Epidermal melanocyte (primary cell): ENCODE data around the gene FNDC11.

ENCODE experiments used
- DNase-seq: peaks from one replicate; pipeline ENCODE4 v3.0.0; 2011; ENCODE audit warnings: low spot score; ENCODE audit not compliant: insufficient read length

Gene FNDC11

DNA sequence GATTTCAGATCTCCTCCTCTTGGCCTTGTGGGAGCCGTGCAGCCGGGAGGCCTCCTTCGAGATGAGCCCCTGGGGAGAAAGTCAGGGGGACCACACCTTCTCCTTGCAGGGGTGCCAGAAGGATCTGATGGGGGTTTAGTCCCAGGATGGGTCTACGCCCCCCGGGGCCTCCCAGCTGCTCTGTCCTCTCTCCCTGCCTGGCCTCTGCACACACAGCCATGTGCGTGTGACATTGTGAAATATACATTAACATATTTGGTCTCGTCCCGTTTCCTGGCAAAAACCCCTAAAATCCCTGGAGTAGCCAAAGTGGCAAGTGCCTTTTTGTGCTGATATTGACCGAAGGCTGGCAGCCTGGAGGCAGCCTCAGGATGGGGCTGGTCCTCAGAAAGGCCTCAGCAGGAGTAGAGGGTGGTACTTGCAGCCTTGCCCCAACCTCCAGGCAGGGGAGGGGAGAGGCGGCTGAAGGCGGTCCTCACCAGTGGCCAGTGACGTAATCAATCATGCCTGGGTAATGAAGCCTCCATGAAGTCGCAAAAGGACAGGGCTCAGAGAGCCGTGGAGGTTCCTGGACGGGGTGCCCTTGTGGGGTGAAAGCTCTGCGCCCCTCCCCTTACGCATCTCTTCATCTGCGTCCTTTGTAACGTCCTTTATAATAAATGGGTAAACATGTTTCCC, 25.2 kb downstream of the FNDC11 start:
- no peak for DNase-seq

DNA sequence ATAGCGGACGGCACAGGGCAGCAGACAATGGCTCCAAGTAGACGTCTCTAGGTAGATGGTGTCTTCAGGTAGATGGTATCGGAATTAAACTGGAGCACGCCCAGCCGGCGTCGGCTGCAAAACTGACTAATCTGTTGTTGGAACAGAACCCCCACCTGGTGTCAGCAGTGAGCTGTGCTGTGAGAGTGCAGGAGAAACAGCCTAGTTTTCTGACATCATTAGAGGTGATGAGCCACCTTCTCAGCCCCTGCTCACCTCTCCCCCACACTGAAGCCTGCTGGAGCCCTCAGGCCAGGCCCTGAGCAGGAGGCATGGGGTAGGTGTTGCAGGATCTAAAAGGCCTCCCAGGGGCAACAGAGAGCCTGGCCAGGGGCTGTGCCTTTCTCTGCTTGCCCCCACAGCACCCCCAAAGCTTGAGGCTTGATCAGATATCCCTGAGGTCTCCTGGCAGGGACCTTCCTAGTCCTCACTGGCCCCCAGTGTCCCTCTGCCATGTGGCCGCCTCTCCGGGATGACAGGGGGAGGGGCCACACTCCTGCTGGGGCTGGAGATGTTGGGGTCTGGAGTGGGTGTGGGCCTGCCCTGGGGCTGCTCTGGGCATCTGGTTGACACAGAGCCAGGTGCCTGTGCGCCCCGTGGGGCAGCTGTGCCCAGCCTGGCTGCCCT, 27.0 kb downstream of the FNDC11 start:
- DNase-seq = no peak

DNA sequence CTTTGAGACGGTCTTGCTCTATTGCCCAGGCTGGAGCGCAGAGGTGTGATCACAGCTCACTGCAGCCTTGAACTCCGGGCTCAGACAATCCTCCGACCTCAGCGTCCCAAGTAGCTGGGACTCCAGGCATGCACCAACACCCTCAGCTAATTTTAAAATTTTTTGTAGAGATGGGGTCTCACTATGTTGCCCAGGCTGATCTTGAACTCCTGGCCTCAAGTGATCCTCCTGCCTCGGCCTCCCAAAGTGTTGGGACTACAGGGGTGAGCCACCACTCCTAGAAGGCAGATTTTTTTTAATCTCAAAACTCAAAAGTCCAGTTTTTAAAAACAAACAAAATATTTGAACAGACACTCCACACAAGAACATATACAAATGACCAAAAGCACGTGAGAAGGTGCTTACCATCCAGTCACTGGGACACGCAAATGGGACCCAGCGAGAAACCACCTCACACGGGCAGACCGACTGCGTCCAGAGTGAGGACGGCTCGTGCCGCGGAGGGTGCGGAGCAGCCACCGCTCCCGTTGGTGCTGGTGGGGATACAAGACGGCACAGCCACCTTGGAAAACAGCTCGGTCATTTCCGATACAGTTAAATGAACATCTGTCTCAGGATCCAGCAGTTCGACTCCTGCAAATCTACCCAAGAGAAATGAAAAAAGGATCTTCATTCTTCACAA, 28.6 kb downstream of the FNDC11 start:
- DNase-seq = no peak

DNA sequence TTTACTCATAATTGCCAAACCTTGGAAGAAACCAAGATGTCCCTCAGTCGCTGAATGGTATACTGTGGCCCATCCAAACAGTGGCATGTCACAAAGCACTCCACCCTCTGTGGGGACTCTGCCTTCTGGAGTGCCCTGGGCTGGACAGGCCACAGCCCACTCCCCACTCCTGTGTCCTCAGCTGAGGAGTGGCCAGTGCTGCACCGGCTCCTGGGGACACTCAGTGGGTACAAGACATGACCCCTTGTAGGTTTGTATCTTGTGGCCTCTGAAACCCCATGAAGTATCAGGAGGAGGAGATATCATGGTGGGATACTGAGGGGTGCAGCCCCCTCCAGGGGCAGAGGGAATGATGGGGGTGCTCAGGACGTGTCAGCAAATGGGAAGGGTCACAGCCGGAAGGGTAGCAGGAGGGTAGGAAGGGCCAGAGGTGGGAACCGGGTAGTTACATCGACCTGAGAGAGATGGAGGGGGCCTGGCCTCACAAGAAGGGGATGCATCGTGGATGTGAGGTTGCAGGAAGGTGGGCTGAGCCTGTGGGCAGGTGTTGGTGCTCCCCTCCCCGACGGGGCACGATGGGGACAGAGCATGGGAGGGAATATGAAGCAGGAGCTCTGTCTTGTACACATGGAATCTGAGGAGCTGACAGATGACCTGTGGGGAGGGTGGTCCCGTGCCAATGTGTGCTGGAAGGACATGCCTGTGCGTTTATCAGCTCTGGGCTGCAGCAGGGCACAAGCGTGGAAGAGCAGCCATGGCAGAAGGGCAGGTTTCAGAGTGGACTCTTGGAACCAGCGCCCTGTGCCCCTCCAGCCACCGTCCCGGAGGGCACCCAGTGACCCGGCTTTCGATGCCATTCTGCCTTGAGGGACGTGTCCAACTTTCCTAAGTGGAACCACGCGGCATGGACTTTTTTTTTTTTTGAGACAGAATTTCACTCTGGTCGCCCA, 31.9 kb downstream of the FNDC11 start:
- DNase-seq = no peak

DNA sequence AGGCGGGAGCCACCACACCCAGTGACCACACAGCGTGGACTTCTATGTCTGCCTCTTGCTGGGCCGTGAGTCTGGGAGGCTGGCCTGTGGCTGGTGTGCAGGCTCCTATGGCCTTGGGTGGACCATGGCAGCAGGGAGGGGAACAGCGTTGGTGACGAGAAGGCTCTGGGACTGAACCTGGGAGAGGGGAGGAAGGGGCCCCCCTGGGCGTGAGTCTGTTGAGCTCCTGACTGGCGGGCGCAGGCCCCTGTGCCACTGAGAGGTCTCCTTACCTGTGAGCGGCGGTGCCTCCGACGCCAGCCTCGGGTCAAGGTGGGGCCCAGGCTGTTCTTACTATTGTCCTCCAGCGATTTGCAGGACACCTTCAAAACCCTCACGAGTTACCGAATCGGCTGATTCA, 32.8 kb downstream of the FNDC11 start:
- no peak for DNase-seq

DNA sequence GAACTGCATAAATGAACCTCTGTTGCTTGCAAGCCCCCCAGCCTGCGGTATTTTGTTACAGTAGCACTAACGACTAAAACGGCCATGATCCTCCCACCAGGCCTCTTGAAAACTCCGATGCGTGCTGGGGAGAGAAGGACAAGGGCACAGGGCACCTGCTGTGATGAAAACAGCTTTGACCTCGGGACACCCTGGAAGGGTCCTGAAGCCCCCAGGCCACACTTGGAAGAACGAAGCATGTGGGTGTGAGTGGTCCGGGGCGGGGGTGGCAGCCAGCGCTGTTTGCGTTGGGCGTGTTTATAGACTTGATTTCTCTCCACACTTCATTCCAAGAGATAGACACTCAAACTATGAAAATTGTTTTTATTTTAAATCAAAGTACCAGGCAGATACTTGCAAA, 33.3 kb downstream of the FNDC11 start:
- no peak for DNase-seq

DNA sequence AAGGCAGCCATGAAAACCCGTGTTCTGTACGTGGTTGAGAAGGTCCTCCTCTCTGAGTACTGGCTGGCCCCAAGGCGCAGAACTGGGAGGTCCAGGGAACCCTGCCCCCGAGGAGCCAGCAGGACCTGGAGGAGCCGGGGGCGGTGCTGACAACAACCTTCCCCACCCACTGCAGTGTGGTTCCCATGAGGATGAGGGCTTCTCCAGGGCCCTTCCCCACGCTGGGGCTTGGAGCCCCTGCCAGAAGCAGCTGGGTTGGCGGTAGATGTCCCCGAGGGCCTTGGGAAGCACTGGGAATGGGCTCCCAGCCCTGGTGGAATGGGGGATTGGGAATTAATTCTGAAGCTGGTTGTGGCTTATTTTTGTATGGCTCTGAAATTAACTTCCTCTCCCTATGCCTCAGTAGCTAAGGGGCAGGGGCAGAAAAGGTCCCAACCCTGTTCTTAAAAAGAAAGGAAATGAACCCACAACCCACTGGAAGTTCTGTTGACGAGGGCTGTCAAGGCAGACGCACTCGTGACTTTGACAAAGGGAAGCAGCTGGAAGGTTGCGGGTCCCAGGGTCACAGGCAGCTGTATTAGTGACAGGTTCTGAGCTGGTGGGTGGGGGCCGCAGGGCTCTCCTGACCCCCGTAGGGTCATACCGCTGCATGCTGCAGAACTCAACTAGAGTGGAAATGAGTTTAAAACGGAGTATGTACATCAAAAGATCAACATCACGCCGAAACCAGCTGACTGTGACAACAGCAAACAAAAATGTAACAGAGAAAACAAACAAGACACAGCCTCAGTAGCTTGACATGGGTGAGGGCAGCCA, 34.0 kb downstream of the FNDC11 start:
- no peak for DNase-seq

DNA sequence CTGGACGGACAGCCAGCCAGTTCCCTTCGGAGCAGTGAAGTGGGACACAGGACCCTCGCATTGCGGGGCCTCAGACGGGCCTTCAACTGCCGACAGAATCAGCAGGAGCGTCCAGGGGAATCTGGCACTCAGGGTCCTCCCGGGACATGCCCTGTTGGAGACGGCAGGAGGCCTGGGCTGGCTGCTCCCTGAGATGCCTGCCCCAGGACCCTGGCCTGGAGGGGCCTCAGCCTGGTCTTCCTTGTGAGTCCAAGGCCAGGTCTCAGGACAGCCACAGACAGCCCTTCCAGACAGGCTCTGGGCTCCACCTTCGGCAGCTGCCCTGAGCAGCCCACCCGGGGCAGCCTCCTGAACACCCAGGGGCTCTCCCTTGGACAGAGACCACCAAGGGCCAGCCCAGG, 34.7 kb downstream of the FNDC11 start:
- DNase-seq = no peak

DNA sequence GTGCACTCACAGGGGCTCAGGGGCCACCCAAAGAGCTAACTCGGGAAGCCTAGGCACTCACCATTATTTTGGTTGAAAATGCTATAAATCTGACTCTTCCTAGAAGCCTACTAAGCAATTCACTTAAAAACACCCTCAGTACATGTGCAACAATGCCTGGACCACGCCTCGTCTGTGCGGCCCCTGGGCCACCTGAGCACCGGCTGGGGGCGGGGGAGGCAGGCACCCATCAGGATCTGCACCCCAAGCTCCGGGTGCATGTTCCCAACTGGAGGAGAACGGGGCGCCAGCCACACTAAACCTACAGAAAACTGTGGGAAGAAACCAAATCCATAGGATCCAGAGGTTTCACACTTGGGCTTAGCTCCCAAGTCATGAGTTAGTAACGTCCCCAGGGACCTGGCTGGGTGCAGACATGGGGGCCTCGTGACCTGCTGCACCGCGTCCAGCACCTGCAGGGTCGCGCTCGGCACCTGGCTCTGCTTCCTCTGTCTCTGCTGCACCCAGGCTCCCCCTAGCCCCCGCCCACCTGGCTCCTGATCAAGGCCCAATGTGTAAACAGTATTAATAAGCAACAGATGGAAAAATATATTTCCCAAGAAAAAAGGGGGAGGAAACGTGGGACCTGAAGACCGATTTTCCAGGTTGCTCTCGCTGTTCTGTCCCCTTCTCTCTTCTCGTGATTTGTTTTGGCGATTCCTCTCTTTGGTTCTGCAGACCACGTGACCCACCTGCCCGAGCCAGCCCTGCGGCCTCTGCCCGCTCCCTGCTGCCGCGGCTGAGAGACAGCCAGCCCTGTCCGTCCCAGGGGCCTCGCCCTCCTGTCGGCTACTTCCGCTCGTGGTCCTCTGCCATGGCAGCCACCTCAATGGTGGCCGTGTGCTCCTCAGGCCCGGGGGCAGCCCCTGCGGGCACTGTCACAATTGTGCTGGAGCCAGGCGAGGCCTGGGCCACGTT, 35.6 kb downstream of the FNDC11 start:
- DNase-seq = no peak

DNA sequence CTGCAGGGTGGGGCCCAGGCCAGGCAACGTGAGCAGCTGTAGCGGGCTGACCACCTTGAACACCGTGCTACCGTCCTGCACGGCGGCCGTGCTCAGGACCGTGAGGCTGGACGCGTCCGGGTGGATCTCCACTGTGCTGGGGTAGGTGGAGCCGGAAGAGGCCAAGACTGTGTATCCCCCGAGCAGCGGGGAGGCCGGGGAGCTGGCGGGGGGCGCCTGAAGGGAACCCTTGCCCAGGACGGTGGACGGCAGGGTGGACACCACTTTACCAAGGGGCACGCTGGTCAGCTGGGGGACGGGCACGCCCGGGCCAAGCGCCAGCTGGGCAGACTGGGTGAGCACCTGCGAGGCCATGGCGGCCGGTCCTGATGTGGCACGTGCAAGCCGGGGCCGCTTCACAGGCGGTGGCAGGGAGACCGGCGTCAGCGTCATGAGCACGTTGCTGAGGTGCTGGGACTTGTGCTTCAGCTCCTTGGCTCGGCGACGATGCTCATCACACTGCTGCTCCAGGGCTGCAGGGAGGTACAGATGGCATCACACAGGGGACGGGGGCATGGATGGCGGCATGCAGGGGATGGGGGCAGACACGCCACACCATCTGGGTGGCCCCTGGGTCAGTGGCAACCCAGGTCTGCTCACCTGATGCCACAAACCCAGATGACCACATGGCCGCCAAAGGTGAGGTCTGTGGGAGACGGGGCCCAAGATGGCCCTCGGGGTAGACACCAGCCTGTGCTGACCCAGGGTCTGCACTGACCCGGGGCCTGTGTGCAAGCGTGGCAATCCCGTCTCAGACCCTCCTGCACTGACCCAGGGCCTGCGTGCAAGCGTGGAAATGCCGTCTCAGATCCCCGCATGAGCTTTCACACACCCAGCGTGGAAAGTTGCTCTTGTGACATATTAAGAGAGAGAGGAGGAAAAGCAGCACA, 36.5 kb downstream of the FNDC11 start:
- DNase-seq = no peak

DNA sequence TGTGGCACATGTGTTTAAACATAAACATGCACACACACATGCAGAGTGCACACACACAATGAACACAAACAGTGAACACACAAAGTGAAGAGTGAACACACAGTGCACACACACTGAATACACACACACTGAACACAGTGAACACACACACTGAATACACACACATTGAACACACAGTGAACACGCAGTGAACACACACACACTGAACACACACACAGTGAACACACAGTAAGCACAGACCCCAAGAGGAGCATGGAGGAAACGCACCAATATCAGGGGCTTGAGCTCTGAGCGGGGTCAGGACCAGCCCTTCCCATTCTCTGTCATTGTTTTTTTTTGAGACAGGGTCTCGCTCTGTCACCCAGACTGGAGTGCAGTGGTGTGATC, 37.2 kb downstream of the FNDC11 start:
- no peak for DNase-seq

DNA sequence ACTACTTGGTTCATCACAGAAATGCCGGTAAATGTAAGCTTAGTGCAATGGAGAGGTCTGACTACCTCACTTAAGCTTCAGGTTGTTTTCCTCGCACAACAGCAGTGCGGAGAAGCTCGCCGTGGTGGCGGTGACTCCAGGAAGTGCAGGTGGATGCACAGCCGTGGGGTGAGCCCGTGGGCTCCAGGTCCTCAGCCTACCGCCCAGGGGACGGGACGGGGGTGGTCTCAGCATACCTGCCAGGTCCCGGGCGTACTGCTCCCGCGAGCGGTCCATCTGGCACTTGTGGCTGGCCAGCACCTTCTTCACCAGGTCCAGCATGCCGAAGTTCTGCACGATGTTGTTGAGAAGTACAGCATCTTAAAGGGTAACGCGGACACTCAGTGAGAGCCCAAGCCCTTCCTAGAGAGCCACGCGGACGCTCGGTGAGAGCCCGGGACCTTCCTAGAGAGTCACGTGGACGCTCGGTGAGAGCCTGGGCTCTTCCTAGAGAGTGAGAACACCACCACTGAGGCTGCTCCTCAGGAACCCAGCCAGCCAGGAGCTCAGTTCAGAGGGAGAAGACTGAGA, 37.9 kb downstream of the FNDC11 start:
- no peak for DNase-seq

DNA sequence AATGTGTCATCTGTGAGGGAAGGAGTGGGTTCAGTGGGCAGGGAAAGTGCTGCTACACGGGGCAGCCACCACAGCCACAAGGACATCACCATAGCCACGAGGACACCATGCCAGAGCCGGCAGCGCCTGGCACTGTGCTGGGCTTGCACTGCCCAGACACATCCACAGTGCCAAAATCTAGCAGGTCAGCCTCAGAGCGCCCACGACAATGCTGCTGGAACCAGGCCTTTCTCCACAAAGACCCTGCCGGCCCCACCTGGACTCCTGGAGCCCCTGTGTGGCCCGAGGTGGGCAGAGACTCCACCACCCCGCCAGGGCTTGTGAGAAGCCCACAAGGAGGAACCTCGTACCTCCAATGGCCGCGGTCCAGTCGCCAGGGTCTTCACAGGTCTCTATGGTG, 38.7 kb downstream of the FNDC11 start:
- no peak for DNase-seq

DNA sequence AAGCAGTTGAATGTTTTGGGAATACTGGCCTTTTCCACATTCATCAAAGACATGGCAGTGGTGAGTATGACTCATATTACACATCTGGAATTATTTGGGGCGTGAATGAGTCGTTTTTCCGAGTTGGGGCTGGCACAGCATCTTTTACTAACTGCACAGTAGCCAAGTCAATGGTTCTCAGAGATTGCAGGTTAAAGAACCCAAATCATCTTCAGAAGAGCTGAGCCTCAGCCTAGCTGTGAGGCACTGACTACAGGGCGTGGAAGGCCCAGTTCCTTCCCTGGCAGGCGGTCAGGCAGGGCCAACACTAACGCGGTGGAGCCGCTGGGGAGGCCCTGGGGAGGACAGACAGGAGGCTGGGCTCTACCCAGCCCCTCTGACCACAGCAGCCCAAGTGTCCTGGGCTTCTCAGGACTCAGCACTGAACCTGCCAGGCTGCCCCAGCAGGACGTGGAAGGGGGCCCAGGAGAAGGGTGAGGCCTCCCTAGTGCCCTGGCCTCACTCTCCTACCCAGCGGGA, 40.1 kb downstream of the FNDC11 start:
- peak; percentile 57 for DNase-seq

DNA sequence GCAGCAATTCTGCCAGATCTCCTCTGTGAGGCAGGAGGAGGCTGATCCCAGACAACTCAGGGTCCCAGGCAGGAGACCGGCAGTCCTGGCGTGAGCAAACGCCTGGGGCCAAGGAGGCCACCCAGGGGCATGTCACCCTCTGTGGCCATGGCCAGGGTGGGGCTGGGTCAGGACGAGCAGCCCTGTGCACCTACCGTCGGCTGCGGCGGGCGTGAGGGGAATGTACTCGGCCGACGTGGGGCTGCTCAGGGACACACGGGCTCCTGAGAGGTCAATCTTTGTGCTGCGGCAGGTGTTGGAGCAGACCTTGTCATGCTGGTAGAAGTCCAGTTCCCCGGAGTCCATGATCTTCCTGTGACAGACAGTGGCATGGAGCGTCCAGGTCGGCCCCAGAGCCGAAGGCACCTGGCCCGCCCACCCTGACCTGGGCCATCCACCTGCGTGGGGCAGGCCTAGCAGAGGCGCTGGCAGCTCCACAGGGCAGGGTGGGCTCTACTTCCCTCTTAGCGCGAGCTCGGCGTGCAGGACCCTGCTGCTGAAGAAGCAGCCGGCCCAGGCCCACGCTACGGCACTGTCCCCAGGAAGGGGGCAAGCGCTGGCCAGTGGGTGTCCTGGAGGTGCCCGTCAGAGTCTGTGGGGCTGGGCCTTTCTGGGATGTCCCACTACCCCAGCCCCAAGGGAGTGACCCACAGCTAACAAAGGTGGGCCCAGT, 41.6 kb downstream of the FNDC11 start:
- DNase-seq = no peak

DNA sequence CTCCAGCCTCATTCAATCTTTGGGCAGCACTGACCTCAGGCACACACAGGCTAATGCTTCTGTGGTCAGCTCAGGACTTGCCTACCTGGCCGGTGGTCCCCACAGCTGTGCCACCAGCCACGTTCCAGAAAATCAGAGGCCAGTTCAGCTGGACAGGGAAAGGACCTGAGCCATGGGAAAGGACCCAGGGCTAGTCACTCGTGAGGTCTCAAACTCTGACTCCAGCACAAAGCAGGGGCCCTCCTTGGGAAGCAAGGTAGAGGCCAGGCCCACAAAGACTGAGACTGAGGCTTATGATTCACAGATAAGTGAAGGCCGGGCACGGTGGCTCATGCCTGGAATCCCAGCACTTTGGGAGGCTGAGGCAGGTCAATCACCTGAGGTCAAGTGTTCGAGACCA, 42.5 kb downstream of the FNDC11 start:
- DNase-seq = no peak
